NCI-H510A (cell line): Measurements from ENCODE around the gene SLC9A9.

ENCODE experiments used
- DNase-seq: peaks from one replicate; lab custom pipeline; 2025; lab: John Stamatoyannopoulos, UW

SLC9A9 gene

DNA sequence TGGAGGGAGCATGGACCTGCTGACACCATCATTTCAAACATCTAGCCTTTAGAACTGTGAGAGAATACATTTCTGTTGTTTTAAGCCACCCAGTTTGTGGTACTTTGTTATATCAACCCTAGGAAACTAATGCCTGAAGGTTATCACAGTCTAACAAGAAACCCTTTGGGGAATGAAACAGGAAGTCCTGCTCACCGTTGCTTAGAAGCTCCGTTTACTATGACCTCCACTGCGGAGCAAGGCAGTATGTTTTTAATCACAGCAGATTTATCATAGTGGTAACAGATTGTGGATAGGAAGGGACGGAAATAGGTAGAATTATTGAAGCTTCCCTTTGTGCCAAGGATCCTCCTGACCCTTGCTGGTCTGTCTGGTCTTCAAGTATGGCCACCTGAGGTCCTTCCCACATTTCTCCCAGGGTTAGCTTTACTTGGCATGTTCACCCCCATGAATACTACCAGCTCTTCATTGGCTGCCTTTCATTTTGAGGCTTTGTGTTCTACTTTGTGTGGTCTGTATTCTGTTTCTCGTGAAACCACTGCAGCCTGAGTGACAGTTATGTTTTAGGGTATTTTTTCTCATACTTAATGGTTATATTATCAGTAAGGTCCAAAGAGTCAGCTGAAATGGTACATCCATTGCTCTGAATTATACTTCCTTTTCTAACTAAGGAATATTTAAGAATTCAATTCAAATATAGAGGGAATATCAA is 527.1 kb downstream of the SLC9A9 start:
- no peak for DNase-seq

DNA sequence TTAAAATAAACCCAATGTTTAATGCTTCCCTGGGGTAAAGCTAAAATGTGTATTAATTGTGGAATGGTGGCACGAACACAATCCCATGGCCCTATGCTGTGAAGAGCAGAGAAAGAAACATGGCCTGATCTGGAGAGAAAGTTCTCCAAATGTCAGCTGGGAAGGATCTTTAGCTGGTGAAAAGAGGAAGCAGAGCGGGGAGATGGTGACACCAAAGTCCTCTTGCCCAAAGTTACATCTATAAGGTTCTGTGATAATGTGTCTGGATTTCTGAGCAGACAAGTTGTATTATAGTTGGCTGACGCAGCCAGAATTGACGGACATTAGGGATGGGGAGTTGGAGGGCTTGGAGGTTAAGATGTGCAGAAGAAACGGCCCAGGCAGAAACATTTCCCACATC is 532.5 kb downstream of the SLC9A9 start:
- no peak for DNase-seq

DNA sequence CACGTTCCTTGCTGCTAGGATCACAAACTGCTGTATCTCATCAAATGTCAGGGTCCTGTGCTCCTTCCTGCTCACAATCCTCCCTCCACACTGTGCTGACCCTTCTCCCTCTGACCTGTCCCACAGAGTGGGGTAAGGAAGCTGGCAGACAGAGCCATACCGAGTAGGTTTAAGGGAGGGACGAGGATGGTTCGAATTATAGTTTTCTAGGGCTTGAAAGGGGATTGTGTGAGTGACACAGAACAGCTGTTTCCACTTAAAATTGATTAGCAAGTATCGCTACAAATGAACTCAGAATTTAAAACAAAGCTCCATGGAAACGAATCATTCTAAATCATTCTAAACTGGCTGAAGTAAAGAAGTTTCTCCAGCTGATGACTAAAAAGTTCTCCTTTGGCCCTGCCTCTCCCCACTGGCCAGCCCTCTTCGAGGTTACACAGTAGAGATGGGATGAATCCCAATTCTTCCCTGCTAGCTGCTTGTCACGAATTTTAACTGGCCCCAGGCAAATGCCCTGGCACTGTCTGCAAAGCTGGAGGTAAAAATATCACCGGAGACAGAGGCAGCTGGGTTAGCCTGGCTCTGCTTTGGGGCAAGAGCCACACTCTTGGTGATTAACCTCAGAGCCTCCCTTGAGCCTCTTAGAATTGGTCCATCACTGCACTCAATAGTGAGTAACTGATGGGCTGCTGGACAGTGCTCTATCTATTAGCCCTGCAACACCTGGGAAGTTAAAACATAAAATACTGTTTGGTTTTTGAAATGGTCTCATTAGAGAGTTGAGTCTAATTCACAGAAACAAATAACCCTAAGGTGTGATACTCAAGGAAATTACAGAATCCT is 533.8 kb downstream of the SLC9A9 start:
- DNase-seq, result no peak

DNA sequence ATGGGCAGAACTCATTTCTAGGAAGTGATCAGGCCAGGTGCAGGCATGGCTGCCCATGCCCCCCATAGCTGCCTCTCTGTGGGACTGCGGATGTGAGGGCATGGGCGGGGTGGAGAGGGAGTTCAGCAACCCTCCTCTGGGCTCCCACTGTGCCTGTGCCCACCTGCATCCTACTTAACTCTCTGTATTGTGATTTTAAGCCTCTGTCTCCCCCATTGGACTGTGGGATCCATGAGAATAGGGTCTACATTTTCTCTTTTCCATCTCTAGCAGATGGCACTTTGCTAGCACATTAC is 534.4 kb downstream of the SLC9A9 start:
- no peak for DNase-seq

DNA sequence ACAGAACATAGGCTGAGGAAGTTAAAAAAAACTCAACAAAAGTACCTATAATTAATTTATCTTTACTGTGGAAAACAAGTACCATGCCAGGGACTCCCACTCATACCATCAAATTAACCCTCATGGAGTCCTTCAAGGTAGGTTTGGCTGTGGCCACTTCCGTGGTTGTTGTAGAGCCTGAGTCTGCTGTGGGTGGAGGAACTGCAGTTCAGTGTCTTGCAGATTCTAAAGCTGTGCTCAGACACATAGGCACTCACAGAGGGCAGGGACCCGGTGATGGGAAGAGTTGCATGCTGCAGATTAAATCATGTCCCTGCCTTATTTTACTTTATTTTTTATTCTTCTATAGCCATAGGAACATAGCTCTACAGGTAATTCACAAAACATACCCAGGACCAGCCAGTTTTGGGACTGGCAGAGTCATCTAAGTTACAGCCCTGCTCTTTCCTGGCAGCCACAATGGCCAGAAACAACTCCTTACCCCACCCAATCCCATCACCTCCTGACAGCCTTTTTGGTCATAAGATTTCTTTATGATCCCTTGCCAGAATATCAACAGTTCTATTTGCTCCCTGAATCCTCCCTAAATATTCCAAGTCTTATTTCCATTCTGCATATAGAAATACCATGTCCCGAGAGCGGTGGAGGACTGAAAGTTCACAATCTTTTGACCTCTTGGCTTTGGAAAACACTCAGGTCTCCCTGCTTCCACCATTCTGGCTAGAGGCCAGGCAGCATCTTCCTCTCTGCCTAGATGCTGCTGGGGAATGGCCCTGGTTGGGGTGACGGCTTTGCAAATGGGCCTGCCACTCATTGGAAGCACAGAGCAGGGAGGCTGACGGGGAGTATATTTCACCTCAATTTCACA is 535.0 kb downstream of the SLC9A9 start:
- DNase-seq, result no peak

DNA sequence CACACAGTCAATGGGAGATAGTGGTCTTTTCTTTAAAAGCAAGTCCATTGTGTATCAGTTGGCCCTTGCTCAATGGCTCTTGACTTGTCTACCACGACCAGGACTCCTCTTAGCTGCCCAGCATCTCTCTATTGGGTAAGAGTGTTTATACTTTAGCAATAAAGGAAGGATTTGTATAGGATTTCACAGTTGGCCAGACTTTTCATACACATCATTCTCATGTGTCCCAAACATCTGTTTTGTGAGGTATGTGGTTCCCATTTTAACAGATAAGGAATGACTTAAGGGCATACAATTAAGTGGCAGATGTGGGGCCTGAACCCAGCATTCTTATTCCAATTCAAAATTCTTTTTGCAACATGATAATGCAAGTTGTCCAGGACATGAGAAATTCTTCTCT is 537.2 kb downstream of the SLC9A9 start:
- no peak for DNase-seq

DNA sequence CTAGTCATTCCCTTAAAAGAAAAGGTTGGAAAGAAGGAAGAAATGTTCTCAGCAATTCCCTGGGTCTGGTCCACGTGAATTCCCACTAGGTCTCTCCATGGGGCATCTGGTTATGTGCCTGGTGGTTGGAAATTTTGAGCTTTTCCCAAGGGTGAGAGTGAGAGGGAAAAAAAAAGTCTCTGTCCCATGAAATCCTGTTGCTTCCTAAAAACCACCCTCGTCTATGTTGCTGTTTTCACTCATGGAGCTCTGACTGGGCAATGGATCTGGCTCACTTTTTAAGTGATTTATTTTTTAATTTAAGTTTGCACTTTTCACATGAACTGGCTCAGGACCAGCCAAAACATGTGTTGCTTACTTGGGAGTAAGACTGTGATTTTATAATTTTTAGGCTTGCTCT is 538.6 kb downstream of the SLC9A9 start:
- DNase-seq, result no peak

DNA sequence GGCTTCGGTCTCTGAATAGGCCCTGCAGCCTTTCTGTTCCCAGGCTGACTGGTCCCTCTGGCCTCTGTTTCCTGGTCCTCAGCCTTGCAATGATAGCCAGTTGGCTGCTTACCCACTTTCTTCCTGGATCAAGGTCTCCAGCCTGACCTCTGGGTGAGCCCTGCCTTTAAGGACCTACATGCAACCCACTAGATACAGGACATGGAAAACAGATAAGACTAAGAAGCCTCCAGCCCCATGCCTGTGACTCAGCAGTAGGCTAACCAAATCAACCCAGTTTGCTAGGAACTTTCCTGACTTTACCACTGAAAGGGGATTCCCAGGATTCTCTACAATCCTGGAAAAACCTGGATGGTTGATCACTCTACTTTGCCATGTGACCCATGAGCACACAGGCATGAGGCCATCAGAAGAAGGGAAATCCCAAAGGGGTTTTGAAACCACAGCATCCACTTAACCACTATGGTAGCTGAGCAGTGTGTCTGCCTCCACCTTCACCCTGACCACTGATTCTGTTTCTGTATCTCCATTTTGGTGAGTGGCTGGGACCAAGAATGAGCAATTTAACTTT is 540.6 kb downstream of the SLC9A9 start:
- no peak for DNase-seq

DNA sequence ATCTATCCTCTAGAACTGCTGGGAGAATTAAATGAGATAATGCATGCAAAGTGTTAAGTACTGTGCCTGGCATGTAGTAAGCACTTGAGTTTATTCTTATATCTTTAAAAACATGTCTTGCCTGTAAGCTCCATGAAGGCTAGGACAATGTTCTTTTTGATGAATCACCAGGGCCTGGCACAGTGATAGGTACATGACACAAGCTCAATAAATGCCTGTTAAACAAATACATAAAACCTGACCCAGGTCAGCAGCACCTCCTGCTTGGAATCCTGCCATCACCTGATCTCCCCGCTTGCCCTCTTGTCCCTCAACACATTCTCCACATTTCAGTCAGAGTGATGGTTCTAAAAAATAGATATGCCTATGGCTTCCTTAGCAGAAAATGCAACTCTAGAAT is 541.9 kb downstream of the SLC9A9 start:
- no peak for DNase-seq

DNA sequence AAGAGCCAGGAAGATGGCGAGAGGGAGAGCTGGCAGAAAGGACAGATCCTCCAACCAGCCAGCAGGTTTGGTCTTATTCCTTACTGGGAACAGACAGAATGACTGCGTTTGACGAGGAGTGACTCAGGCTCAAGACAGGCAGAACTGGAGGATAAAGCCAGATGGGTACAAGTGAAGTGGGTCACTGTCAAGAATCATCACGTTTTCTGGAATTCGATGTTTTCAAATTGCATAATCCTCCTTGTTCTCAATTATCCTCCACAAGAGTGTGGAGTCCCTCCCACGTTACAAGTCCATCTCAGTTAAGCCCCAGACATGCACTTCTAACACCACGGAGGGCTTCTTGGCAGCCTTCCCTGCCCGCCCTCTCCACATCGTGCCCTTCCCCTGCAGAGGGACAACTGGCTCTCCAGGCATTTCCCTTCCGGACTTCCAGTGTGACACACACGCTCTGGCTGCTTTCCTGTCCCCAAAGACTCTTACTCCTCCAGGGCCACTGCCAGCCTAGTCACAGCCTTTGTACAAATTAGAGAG is 545.6 kb downstream of the SLC9A9 start:
- no peak for DNase-seq

DNA sequence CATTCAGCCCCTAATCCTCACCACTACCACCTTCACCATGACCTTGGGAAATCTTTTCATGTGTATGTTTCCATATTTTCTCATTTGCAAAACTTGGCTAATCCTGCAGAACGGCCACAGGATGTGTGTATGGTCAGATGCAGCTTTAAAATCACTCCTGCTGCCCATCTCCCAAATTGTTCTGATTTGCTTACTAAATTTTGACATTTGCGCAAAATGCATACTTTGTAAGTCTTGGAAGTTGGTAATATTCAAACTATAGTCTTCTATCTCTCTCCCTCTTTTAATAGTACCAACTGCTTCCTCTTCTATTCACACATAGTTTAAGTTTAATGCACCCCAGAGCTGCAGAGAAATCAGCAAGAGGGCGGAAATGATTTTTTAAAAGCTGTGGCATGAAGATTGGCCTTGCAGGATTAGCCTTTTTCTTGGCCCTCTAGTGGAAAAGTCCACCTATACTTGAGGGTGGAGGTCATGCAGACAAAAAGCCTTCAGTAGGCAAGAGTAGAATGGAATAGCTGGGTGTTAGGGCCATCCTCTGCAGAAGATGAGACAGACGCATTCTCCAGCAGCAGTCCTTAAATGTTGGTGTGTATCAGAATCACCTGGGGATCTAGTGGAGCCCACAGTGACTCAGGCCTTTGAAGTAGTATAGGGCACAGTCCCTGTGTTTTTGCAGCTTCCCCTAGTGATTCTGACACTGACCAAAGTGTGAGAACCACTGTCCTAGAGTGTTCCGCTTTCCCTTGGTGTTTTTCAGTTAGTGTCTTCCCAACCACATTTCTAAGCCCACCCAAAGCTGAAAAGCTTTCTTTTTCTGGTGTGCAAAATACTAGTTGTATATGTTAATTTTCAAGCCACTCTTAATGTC is 547.0 kb downstream of the SLC9A9 start:
- DNase-seq, result no peak

DNA sequence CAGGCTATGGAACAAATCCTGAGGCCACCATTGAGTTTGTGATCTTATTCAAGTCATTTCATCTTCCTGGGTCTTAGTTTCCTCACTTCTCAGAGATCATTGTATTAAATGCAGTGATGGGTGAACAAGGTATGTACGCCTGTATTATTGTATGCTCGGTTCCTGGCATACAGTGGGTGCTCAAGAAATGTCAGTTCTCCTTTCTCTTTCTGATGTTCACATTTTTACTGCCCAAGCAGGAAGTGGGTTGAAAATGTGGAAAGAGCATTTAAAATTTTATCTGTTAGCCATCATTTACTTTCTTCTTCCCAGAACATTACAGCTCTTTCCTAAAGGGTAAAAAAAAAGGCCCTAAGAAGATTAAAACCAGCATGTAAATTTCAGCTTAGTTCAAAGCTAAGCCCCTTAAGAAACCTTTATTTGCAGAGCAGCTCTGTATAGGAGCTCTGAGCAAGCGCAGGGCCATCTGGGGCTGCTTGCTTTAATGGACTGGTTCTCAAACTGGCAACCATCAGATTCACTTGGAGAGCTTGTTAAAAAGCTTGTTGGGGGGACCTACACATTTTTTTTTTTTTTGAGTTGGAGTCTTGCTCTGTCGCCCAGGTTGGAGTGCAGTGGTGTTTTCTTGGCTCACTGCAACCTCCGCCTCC is 549.3 kb downstream of the SLC9A9 start:
- DNase-seq, result no peak

DNA sequence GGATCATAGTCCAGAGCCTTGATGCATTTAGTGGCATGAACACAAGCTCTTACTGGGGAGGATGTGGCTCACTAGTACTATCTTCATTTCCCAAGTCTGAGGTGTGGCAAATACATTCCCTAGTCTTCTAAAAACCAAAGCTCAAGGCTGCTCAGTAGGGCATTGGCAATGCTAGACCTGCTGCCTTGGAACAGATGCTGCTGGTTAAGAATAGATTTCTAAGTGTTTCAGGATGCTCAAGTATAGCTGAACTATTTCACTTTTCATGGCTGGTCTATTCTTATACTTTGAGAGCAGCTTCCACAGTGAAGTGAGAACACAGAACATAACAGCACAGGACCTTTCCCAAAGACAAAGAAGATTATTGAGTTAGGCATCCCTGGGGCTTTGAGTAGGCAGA is 549.9 kb downstream of the SLC9A9 start:
- no peak for DNase-seq

DNA sequence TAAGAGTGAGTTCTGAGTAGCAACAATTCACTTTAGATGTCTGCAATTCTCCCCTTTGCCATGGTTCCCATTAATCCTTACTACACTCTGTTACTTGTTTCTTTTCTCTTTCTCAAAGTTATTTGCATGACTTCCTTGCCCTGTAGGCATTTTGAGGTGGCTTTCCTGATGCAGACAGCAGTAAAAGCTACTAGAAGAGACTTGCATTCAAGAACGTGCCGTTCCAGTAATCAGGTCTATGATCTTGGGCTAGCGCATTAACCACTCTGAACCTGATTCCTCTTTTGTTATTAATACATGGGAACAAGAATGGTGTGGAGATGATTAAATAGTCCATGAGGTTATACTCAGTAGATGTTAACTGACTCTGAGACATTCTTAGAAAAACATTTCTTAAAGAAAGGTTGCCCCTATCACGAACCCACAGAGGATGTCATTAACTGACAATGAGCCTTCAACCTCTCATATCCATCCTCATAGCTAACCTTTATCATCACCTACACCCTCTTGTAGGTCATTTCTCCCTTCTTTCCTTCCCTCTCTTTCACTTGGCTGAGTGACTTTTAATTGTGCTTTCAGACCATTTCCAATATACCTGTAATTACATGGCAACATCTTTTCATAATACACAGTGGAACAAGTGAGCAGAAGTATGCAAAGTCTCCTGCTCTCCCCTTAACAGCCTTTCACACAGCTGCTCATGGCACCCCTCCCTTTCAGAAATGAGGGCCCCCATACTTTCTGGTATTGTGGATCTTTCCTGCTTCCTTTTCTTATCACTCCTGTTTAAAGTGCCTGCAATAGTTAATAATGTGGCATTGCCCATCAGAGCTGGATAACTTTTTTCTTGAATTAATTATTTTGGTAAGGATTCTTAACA is 552.8 kb downstream of the SLC9A9 start:
- no peak for DNase-seq

DNA sequence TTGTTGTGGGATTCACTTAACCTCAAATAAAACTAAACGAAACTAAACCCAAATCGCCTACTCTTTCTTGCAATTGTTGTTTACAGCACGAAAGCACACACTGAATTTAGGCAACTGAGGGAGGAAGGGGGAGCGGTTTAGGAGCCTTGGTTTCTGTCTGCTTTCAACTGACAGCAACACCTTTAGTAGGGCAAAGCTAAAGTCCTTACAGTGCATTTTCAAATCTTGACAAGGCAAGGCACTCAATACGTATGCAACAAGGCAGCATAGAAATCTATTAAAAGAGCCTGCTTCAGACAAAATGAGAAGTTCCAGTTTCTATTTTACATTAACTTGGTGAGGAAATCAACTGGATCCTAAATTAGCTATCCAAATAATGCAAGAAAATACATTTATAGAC is 554.1 kb downstream of the SLC9A9 start:
- DNase-seq, result no peak

DNA sequence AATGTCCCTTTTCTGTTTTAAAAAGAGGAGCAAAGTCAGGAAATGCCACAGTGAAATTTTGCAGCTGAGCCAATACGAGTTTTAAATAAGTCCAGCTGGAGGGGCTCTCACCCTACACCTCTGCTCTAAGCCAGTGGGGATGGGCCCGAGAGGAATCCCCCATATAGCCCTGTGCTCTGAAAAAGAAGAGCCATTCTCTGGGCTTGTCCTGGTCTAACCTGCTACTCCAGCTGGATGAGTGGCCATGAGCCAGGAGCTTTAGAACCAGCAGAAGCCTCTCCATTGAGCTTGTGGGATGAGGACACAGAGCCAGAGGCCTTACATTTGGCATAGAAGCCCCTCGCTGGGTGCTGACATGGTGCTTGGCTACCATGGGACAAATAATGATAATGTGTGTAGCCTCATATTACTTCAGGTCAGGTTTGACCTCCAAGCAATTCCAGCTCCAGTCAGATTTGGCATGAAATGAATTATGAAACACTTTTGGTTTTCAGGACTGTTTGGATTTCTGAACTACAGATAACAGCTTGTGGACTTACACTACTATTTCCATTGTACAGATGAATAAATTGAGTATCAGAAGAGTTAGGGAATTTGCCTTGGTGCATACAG is 556.3 kb downstream of the SLC9A9 start:
- DNase-seq, result no peak

DNA sequence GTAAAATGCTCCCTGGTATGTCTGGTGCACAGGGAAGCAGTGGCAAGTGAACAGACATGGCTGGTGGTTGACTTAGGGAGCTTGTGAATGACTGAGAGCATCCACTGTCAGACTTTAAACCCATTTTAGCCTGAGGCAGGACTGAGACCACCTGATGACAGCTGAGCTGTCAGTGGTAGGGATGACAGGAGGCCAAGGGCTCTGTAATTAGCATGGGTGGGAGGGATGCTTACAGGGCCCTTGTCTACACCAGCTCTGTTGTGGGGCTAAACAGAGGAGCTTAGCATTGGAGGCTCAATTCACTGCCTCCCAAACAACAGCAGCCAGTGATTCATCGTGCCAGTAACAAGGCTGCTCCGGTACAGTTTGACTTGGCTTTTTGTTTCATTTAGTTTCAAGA is 559.3 kb downstream of the SLC9A9 start:
- no peak for DNase-seq

DNA sequence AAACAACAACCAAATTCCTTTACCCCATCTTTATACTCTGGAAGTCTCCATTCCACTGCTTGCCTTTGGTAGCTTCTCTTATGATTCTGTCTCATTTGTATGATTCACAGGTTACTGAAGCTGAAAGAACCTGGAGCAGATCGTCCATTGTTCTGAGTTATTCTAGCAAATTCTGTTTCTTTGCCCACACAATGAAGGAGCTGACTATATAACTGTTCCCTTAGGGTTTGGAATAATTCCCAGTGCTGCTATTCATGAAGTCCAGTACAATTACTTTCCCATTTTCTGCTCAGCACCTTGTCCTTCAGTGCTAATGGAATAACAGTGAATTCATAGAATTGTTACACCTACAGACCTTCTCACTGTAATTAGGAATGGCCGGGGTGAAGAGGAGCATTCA is 560.9 kb downstream of the SLC9A9 start:
- no peak for DNase-seq

DNA sequence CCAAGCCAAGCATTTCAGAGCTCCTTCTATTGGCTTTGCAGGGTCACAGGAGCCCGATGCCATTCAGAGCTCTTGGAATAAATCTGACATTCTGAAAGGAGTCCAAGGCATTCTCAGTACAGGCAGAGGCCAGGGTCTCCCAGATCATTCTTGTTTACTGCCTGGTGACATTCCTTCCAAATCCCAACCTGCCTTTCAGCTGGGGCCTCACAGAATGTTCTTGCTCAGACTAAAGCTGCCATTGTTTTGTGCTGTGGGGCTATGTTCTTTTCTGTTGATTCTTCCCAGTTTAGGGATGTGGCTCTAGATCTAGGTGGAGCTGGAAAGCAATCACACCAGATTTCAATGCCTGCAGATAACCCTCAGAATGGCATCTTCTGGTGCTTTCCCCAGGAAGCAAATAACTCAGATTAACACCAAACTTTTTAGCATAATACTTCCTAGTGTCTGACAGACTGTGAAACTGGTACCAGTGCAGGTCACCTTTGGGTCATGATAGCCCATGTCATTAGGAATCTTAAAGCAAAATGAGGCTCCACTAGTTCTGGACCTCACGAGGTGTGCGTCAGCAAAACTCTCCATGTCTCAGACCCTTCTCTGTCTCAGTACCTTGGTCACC is 561.8 kb downstream of the SLC9A9 start:
- DNase-seq, result no peak
